CD4-positive, CD25-positive, alpha-beta regulatory T cell (primary cell): ENCODE measurements around the gene WWP2. TPM values are rescaled to one million over a fixed set of nuclear protein-coding genes. Genes with fewer than 3 reads are reported as not detected.
"Not testable (repeated sequence)": the region's sequence is repeated elsewhere in the genome, so short reads cannot be mapped to it uniquely, and the experiment has no call there.

ENCODE experiments used
- ATAC-seq, 2 donors: fragments of 150-1000 bp; cut with Tn5 transposase; one replicate each; pipeline ENCODE4 v1.10.0; 2021; ENCODE audit warnings: low read depth in 2 of 2, moderate number of reproducible peaks in 2 of 2, moderate library complexity in 1 of 2
- DNase-seq, 3 donors: peaks; one replicate each; pipeline versions ENCODE4 v3.0.0 to v3.0.0-alpha.2; 2012 to 2022; ENCODE audit warnings: mixed read lengths in 1 of 3
- H3K27ac ChIP-seq: one replicate; pipeline ENCODE4 v1.7.0; 2013; ENCODE audit warnings: mild to moderate bottlenecking, low read length; ENCODE audit not compliant: insufficient read depth, poor library complexity, severe bottlenecking
- H3K27me3 ChIP-seq: one replicate; pipeline ENCODE4 v1.7.0; 2013; ENCODE audit warnings: low read length; ENCODE audit not compliant: control insufficient read depth, insufficient read depth
- H3K36me3 ChIP-seq: one replicate; pipeline ENCODE4 v1.7.0; 2013; ENCODE audit warnings: mild to moderate bottlenecking, low read length, moderate library complexity; ENCODE audit not compliant: control insufficient read depth, insufficient read depth
- H3K4me1 ChIP-seq: 2 replicates; pipeline ENCODE4 v1.7.0; 2013; ENCODE audit warnings: mild to moderate bottlenecking, low read length; ENCODE audit not compliant: insufficient read depth, control insufficient read depth, poor library complexity, severe bottlenecking
- H3K4me3 ChIP-seq: one replicate; pipeline ENCODE4 v1.7.0; 2013; ENCODE audit warnings: low read depth, mild to moderate bottlenecking, low read length, moderate library complexity
- H3K9me3 ChIP-seq, 2 experiments: 1 replicate in 1 of 2; 2 replicates in 1 of 2; pipeline ENCODE4 v1.7.0; 2013; ENCODE audit warnings: low read length in 2 of 2, mild to moderate bottlenecking in 1 of 2, moderate library complexity in 1 of 2; ENCODE audit not compliant: control insufficient read depth in 2 of 2
- H3K27ac Mint-ChIP-seq, 3 donors: one replicate each; pipeline ENCODE4 v1.8.0; 2020 to 2022; ENCODE audit warnings: mild to moderate bottlenecking in 3 of 3, mixed read lengths in 3 of 3, moderate library complexity in 2 of 3
- H3K27me3 Mint-ChIP-seq: one replicate; pipeline ENCODE4 v1.8.0; 2022; ENCODE audit warnings: mild to moderate bottlenecking, mixed read lengths
- H3K36me3 Mint-ChIP-seq: one replicate; pipeline ENCODE4 v1.8.0; 2020; ENCODE audit warnings: mixed read lengths
- H3K4me1 Mint-ChIP-seq, 4 donors: one replicate each; pipeline ENCODE4 v1.8.0; 2020 to 2022; ENCODE audit warnings: mixed read lengths in 4 of 4, mild to moderate bottlenecking in 1 of 4
- H3K4me3 Mint-ChIP-seq, 4 donors: one replicate each; pipeline ENCODE4 v1.8.0; 2020 to 2022; ENCODE audit warnings: mild to moderate bottlenecking in 4 of 4, mixed read lengths in 4 of 4, moderate library complexity in 3 of 4
- H3K9me3 Mint-ChIP-seq, 7 donors: one replicate each; pipeline ENCODE4 v1.8.0; 2020 to 2022; ENCODE audit warnings: mixed read lengths in 7 of 7, mild to moderate bottlenecking in 3 of 7, moderate library complexity in 2 of 7
- polyA plus RNA-seq, 4 donors: library from polyadenylated mRNA; unstranded; fragments of 300-500 nt; fragmentation: Illumina TruSeq; gene quantifications; one replicate each; pipeline ENCODE4 v1.2.3, GENCODE V29; 2021
- total RNA-seq: library from RNA; stranded (reverse); gene quantifications from one replicate; pipeline ENCODE4 v1.2.3, GENCODE V29; 2022

Gene WWP2
- total and polyA plus RNA-seq, 5 donors from 2014 or later = 36.3 to 93.0 (median 41.5) TPM

DNA sequence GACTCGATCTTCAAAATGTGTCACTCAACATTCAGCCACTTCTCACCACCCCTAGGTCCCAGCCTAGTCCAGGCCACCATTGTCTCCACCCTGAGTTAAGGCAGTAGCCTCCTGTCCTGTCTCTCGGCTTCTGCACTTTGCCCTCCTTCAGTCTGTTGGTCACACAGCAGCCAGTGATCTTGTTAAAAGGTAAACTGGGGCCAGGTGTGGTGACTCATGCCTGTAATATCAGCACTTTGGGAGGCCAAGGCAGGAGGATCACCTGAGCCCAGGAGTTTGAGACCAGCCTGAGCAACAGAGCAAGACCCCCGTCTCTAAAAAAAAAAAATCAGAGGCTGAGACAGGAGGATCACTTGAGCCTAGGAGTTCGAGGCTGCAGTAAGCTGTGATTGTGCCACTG lies 25.8 kb downstream of the WWP2 start:
- peaks cover 22% of the 10 kb centered on the region for H3K36me3 Mint-ChIP-seq
- ATAC-seq = no peak

DNA sequence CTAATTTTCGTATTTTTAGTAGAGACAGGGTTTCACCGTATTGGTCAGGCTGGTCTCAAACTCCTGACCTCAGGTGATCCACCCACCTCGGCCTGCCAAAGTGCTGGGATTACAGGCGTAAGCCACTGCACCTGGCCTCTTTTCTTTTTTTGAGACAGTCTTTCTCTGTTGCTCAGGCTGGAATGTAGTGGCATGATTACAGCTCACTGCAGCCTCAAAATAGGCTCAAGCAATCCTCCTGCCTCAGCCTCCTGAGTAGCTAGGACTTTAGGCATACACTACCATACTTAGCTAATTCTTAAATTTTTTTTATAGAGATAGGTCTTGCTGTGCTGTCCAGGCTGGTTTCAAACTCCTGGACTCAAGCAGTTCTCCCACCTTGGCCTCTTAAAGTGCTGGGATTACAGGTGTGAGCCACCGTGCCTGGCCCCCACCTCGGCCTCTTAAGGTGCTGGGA lies 29.3 kb downstream of the WWP2 start:
- not testable (repeated sequence) for H3K4me3 Mint-ChIP-seq, H3K4me3 ChIP-seq, H3K27ac Mint-ChIP-seq, H3K9me3 ChIP-seq, H3K4me1 ChIP-seq, H3K27me3 ChIP-seq, H3K4me1 Mint-ChIP-seq, H3K27me3 Mint-ChIP-seq, DNase-seq, H3K27ac ChIP-seq, H3K9me3 Mint-ChIP-seq, ATAC-seq
- peaks cover 51% of the 10 kb centered on the region for H3K36me3 ChIP-seq
- peaks cover 19% of the 10 kb centered on the region for H3K36me3 Mint-ChIP-seq

More for the DNA sequence above, 25.8 kb downstream of the WWP2 start:
- no peak for DNase-seq
- no peaks in the 10 kb centered on the region for H3K27me3 Mint-ChIP-seq
- H3K36me3 ChIP-seq = peaks cover 65% of the 10 kb centered on the region
- peaks cover 0 to 9% (median 3%) of the 10 kb centered on the region in 4 donors for H3K4me1 Mint-ChIP-seq
- no peak overlapping the region for H3K4me3 ChIP-seq
- no peaks in the 10 kb centered on the region for H3K9me3 ChIP-seq
- peak overlapping the region; percentile 52 to 76 (median 72) for H3K27ac Mint-ChIP-seq
- no peaks in the 10 kb centered on the region for H3K4me1 ChIP-seq
- no peak overlapping the region for H3K27ac ChIP-seq
- no peaks in the 10 kb centered on the region for H3K9me3 Mint-ChIP-seq
- H3K4me3 Mint-ChIP-seq = no peak overlapping the region
- H3K27me3 ChIP-seq = no peaks in the 10 kb centered on the region

DNA sequence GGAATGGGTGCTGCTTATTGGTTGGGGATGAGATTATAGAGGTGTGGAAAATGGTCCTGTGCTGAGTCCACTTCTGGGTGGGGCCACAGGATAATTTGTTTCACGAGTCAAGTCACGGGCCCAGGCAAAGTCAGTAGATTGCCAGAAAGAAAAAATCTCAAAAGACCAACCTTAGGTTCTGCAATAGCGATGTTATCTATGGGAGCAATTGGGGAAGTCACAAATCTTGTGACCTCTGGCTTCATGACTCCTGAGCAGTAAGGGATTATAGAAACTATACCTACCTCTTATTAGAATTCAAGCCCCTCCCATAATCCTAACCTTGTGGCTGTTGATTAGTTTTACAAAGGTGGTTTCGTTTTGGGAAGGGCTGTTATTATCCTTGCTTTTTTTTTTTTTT lies 31.4 kb downstream of the WWP2 start:
- H3K27me3 Mint-ChIP-seq = no peaks in the 10 kb centered on the region
- H3K9me3 ChIP-seq = no peaks in the 10 kb centered on the region
- peaks cover 33% of the 10 kb centered on the region for H3K36me3 ChIP-seq
- H3K9me3 Mint-ChIP-seq = no peaks in the 10 kb centered on the region
- no peaks in the 10 kb centered on the region for H3K27me3 ChIP-seq
- no peak overlapping the region for H3K4me3 ChIP-seq
- H3K27ac Mint-ChIP-seq = peak overlapping the region in 1 of 3 donors; percentile 16
- no peak overlapping the region for H3K27ac ChIP-seq
- peaks cover 3 to 12% (median 5%) of the 10 kb centered on the region in 4 donors for H3K4me1 Mint-ChIP-seq
- DNase-seq (no peak), ATAC-seq (no peak)
- H3K36me3 Mint-ChIP-seq = peaks cover 13% of the 10 kb centered on the region
- H3K4me1 ChIP-seq = no peaks in the 10 kb centered on the region
- H3K4me3 Mint-ChIP-seq = no peak overlapping the region

DNA sequence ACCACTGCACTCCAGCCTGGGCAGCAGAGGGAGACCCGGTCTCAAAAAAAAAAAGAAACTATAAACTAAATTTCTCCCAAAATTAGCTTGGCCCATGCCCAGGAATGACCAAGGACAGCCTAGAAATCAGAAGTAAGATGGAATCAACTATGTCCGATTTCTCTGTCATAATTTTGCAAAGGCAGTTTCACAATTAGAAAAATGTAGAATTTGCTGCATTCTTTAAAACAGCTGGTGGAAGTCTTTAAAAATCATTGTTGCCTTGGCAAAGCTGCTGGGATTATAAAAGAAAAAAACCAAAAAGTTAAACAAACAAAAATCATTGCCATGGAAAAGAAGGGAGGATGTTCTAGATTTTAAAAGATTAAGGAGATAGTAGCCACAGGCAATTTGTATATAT lies 32.4 kb downstream of the WWP2 start:
- Mint-ChIP-seq H3K27me3 (no peaks in the 10 kb centered on the region), H3K9me3 (no peaks in the 10 kb centered on the region), H3K27ac (no peak overlapping the region), H3K4me3 (no peak overlapping the region), H3K36me3 (peaks cover 18% of the 10 kb centered on the region), H3K4me1 (peaks cover 0 to 14% (median 5%) of the 10 kb centered on the region in 4 donors)
- H3K27me3 ChIP-seq = no peaks in the 10 kb centered on the region
- H3K4me3 ChIP-seq = no peak overlapping the region
- DNase-seq (no peak), ATAC-seq (no peak)
- H3K9me3 ChIP-seq = no peaks in the 10 kb centered on the region
- H3K4me1 ChIP-seq = no peaks in the 10 kb centered on the region
- H3K36me3 ChIP-seq = peaks cover 33% of the 10 kb centered on the region
- no peak overlapping the region for H3K27ac ChIP-seq

DNA sequence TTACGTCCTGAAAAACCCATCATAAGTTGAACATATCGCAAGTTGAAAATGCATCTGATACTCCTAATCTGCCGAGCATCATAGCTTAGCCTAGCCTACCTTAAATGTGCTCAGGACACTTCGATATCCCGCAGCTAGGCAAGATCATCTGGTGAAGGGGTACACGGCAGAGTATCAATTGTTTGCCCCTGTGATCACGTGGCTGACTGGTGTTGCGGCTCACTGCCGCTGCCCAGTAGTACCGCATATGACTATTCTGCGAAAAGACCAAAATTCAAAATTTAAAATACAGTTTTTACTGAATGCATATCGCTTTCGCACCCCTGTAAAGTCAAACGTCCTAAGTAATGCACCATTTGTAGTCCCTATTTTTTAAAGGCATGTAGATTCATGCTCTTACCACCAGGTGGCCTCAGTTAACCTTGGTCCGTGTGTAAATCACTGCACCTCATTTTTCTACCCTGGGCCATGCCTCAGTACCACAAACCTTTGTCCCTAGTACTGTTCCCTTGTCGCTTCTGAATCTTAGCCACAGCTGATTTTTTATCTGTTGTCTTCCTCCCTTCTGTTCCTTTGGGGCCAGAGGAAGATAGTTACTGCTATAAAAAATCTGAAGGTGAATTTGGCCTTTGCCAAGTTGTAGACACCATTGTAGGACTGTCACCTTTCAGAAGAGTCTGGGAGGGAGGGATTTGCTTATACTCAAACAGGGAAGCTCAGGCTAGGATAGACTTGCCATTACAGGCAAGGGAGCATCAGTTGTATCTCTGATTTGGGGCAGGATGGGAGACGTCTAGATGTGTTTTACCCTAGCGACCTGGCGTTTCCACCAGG lies 34.4 kb downstream of the WWP2 start:
- H3K4me1 ChIP-seq = no peaks in the 10 kb centered on the region
- no peak overlapping the region for H3K4me3 ChIP-seq
- peaks cover 26% of the 10 kb centered on the region for H3K36me3 Mint-ChIP-seq
- H3K27ac Mint-ChIP-seq = peak overlapping the region in 1 of 3 donors; percentile 12
- peak; percentile 21 to 67 (median 36) for DNase-seq
- no peaks in the 10 kb centered on the region for H3K27me3 Mint-ChIP-seq
- H3K4me3 Mint-ChIP-seq = no peak overlapping the region
- H3K27me3 ChIP-seq = no peaks in the 10 kb centered on the region
- H3K36me3 ChIP-seq = peaks cover 38% of the 10 kb centered on the region
- H3K9me3 Mint-ChIP-seq = no peaks in the 10 kb centered on the region
- H3K9me3 ChIP-seq = no peaks in the 10 kb centered on the region
- H3K27ac ChIP-seq = no peak overlapping the region
- peak; percentile 64 to 81 for ATAC-seq
- H3K4me1 Mint-ChIP-seq = peaks cover 0 to 14% (median 5%) of the 10 kb centered on the region in 4 donors

DNA sequence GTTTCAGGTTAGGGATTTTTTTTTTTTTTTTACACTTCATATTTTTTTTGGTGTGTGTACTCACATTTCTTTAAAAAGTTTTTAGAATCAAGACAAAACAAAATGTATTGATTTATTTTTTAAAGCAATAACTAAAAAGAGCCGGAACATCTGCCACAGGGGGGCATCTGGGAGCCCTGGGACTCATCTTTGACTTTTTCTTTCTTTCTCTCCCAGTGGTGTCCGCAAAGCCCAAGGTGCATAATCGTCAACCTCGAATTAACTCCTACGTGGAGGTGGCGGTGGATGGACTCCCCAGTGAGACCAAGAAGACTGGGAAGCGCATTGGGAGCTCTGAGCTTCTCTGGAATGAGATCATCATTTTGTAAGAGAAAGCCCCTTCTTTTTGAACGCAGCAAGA lies 36.3 kb downstream of the WWP2 start:
- Mint-ChIP-seq H3K9me3 (no peaks in the 10 kb centered on the region), H3K27ac (peak overlapping the region in 1 of 3 donors; percentile 8), H3K27me3 (no peaks in the 10 kb centered on the region), H3K4me3 (no peak overlapping the region), H3K36me3 (peaks cover 28% of the 10 kb centered on the region), H3K4me1 (peaks cover 0 to 12% (median 4%) of the 10 kb centered on the region in 4 donors)
- Histone ChIP-seq H3K27ac (no peak overlapping the region), H3K27me3 (no peaks in the 10 kb centered on the region), H3K9me3 (no peaks in the 10 kb centered on the region), H3K4me1 (no peaks in the 10 kb centered on the region), H3K36me3 (peaks cover 34% of the 10 kb centered on the region), H3K4me3 (no peak overlapping the region)
- no peak for DNase-seq
- no peak for ATAC-seq

DNA sequence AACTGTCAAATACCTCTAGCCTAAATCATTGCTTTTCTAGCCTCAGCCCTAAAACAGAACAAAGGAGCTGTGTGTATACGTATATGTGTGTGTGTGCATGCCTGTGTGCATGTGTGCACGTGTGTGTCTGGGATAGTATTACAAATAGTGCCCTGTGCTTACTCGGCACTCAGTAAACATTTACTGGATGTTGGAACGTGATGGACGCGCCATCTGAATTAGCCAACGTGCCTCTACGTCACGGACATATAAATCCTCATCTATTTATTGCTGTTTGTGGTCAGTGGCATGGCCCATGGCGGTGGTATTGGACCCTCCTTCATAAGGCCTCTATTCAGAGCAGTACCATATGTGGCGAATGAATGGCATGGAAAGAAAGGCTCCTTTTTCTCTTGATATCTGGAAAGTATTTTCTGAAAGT lies 37.5 kb downstream of the WWP2 start:
- H3K36me3 Mint-ChIP-seq = peaks cover 36% of the 10 kb centered on the region
- ATAC-seq = no peak
- no peaks in the 10 kb centered on the region for H3K27me3 ChIP-seq
- H3K27ac Mint-ChIP-seq = no peak overlapping the region
- H3K27me3 Mint-ChIP-seq = no peaks in the 10 kb centered on the region
- no peaks in the 10 kb centered on the region for H3K9me3 ChIP-seq
- no peak overlapping the region for H3K4me3 Mint-ChIP-seq
- H3K36me3 ChIP-seq = peaks cover 40% of the 10 kb centered on the region
- H3K4me3 ChIP-seq = no peak overlapping the region
- H3K9me3 Mint-ChIP-seq = no peaks in the 10 kb centered on the region
- no peaks in the 10 kb centered on the region for H3K4me1 ChIP-seq
- DNase-seq = no peak
- peaks cover 4 to 10% (median 5%) of the 10 kb centered on the region in 4 donors for H3K4me1 Mint-ChIP-seq
- no peak overlapping the region for H3K27ac ChIP-seq

DNA sequence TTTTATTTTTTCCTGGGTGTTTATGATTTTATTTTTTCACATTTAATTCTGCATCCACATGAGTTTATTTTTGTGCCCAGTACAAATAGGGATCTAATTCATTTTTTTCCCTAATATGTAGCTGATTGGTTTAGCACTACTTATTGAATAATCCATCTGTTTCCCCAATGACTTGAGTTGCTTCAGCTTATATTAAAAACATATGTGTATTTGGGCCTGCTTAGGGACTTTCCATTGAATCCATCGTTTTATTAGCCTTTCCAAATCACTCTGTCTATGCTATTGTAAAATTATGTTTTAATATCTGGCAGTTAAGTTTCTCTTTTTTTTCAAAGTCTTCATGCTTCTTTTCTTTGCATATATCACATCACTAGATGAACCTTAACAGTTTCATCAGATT lies 42.2 kb downstream of the WWP2 start:
- no peak for ATAC-seq

More for the DNA sequence above, 42.2 kb downstream of the WWP2 start:
- no peaks in the 10 kb centered on the region for H3K9me3 Mint-ChIP-seq
- Histone ChIP-seq H3K27me3 (no peaks in the 10 kb centered on the region), H3K9me3 (no peaks in the 10 kb centered on the region), H3K36me3 (peaks cover 36% of the 10 kb centered on the region), H3K4me1 (no peaks in the 10 kb centered on the region), H3K27ac (no peak overlapping the region), H3K4me3 (no peak overlapping the region)
- peaks cover 0 to 10% (median under 1%) of the 10 kb centered on the region in 4 donors for H3K4me1 Mint-ChIP-seq
- no peaks in the 10 kb centered on the region for H3K27me3 Mint-ChIP-seq
- DNase-seq = no peak
- H3K36me3 Mint-ChIP-seq = peaks cover 33% of the 10 kb centered on the region
- H3K27ac Mint-ChIP-seq = peak overlapping the region in 1 of 3 donors; percentile 31
- no peak overlapping the region for H3K4me3 Mint-ChIP-seq
